Duodenal mucosa (tissue), 2 donors: ENCODE data around the gene CELA3A.
"Not testable (repeated sequence)": the region's sequence is repeated elsewhere in the genome, so short reads cannot be mapped to it uniquely, and the experiment has no call there.

ENCODE experiments used
- H3K27ac ChIP-seq: one replicate; pipeline ENCODE4 v1.7.0; 2013; ENCODE audit warnings: low read depth, low read length
- H3K27me3 ChIP-seq, 2 donors: one replicate each; pipeline ENCODE4 v1.7.0; 2013; ENCODE audit warnings: low read length in 2 of 2, control low read depth in 1 of 2; ENCODE audit not compliant: insufficient read depth in 2 of 2, control insufficient read depth in 1 of 2
- H3K36me3 ChIP-seq, 2 donors: one replicate each; pipeline ENCODE4 v1.7.0; 2013; ENCODE audit warnings: low read length in 2 of 2, control low read depth in 1 of 2; ENCODE audit not compliant: insufficient read depth in 2 of 2, control insufficient read depth in 1 of 2
- H3K4me1 ChIP-seq, 2 donors: one replicate each; pipeline ENCODE4 v1.7.0; 2013; ENCODE audit warnings: low read length in 2 of 2, control low read depth in 1 of 2; ENCODE audit not compliant: insufficient read depth in 2 of 2, control insufficient read depth in 1 of 2
- H3K4me3 ChIP-seq, 2 donors: one replicate each; pipeline ENCODE4 v1.7.0; 2013; ENCODE audit warnings: low read length in 2 of 2, low read depth in 1 of 2
- H3K9ac ChIP-seq, 2 donors: one replicate each; pipeline ENCODE4 v1.7.0; 2013; ENCODE audit warnings: low read length in 2 of 2, low read depth in 1 of 2
- H3K9me3 ChIP-seq, 2 donors: one replicate each; pipeline ENCODE4 v1.7.0; 2013; ENCODE audit warnings: low read length in 2 of 2, control low read depth in 1 of 2; ENCODE audit not compliant: control insufficient read depth in 1 of 2

CELA3A gene

DNA sequence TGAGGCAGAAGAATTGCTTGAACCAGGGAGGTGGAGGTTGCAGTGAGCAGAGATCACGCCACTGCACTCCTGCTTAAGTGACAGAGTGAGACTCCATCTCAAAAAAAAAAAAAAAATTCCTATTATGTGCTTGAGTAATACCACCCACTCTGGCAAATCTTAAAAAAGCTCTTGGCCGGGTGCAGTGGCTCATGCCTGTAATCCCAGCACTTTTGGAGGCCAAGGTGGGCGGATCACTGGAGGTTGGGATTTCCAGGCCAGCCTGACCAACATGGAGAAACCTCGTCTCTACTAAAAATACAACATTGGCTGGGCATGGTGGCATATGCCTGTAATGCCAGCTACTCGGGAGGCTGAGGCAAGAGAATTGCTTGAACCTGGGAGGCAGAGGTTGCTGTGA, 33.4 kb downstream of the CELA3A start:
- not testable (repeated sequence) for H3K36me3 ChIP-seq, H3K9ac ChIP-seq, H3K27me3 ChIP-seq, H3K27ac ChIP-seq, H3K9me3 ChIP-seq, H3K4me3 ChIP-seq
- peaks cover 8 to 12% of the 10 kb centered on the region in 2 donors for H3K4me1 ChIP-seq

DNA sequence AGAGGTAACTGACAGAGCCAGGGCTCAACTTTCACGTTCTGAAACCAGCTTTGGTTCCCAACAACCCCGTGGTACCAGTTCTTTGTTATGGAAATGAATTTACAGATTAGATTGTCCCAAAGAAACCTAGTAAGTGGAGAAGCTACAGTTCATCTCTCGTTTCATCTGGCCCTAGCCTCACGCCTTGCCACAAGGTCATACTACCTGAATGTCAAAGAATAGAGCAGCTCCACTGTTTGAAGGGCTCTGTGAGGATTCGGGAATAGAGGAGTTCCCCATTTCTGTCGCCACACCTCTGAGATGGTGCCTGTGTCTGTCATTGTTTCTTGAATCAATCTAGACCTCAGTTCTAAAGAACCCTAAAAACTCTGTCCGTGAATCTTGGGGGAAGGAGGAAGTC, 36.1 kb downstream of the CELA3A start:
- Histone ChIP-seq H3K27me3 (no peaks in the 10 kb centered on the region), H3K4me1 (peaks cover 12 to 14% of the 10 kb centered on the region in 2 donors), H3K9me3 (no peaks in the 10 kb centered on the region), H3K9ac (no peak overlapping the region), H3K27ac (no peak overlapping the region), H3K4me3 (no peak overlapping the region), H3K36me3 (no peaks in the 10 kb centered on the region)

- no peak overlapping the region for H3K27ac ChIP-seq
- no peaks in the 10 kb centered on the region for H3K27me3 ChIP-seq
- no peaks in the 10 kb centered on the region for H3K9me3 ChIP-seq
- peaks cover 17 to 19% of the 10 kb centered on the region in 2 donors for H3K4me1 ChIP-seq
- H3K36me3 ChIP-seq: no peaks in the 10 kb centered on the region
- H3K4me3 ChIP-seq: no peak overlapping the region
- no peak overlapping the region for H3K9ac ChIP-seq
Measured at GRCh38 chr1:22038036-22038435, 36.6 kb downstream of the CELA3A start.

DNA sequence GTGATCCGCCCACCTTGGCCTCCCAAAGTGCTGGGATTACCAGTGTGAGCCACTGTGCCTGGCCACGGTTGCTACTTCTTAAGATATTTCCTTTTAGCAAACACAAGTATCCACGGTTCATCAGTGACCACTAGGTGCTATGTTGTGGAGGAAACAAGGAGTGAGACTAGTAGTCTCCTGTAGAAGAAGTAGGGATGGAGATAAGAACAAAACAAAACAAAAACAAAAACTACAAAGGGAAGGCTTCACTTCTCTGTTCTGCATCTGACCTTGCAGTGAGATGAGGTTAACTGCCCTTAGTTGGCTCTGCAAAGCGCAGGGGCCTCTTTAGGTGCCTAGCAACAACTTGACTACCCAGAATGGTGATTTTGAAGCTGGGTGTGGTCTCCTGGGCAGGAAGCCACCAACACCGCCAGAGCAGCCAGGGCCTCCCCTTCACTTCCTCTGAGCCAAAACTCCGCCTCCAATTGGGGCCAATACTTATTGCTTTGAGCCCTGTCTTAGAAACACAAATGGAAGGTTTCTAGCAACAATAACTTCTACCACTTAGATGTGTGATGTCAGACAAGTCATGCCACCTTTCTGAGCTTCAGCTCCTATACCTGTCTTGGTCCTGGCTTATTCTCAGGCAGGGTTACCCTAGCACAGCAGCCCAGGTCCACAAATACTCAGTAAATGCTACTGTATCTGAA, 38.3 kb downstream of the CELA3A start:
- Histone ChIP-seq H3K9ac (peak overlapping the region in 1 of 2 donors; percentile 9), H3K36me3 (no peaks in the 10 kb centered on the region), H3K27me3 (no peaks in the 10 kb centered on the region), H3K9me3 (no peaks in the 10 kb centered on the region), H3K4me1 (peaks cover 22 to 24% of the 10 kb centered on the region in 2 donors), H3K27ac (peak overlapping the region; percentile 15), H3K4me3 (peak overlapping the region in 1 of 2 donors; percentile 41)

- no peaks in the 10 kb centered on the region for H3K36me3 ChIP-seq
- no peaks in the 10 kb centered on the region for H3K9me3 ChIP-seq
- H3K27me3 ChIP-seq: no peaks in the 10 kb centered on the region
- peak overlapping the region in 1 of 2 donors; percentile 1 for H3K4me3 ChIP-seq
- no peak overlapping the region for H3K27ac ChIP-seq
- H3K9ac ChIP-seq: peak overlapping the region in 1 of 2 donors; percentile 9
- H3K4me1 ChIP-seq: peaks cover 22 to 24% of the 10 kb centered on the region in 2 donors
Measured at GRCh38 chr1:22040286-22040623, 38.8 kb downstream of the CELA3A start.

- H3K4me1 ChIP-seq: peaks cover 22 to 24% of the 10 kb centered on the region in 2 donors
- no peak overlapping the region for H3K4me3 ChIP-seq
- H3K27me3 ChIP-seq: no peaks in the 10 kb centered on the region
- no peaks in the 10 kb centered on the region for H3K9me3 ChIP-seq
- H3K27ac ChIP-seq: no peak overlapping the region
- no peak overlapping the region for H3K9ac ChIP-seq
- no peaks in the 10 kb centered on the region for H3K36me3 ChIP-seq
Measured at GRCh38 chr1:22041505-22041904, 40.0 kb downstream of the CELA3A start.

DNA sequence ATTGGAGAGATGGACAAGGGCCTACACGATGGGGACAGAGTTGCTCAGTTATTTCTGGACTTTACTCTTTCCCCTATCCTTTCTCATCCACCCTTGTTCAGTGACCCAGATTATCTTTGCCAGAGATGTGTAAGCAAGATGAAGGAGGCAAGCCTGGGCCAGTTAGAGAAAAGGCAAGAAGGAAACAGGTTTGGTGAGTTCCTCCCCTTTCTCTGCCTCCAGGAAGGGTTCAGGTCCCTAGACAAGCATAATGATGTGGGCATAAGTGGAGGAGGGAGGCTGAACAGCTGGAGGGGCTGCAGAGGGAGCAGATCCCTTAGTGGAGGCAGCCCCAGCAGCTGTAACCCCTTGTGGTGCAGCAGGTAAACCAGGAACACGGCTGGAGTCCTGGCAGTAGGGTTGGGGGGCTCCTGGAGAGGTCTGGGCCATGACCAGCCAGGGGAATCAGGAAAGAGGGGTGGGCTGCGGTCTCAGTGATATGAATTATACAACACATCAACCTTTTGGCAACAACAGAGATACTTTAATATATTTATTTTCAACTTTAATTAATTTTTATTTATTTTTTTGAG, 41.8 kb downstream of the CELA3A start:
- Histone ChIP-seq H3K4me1 (peaks cover 19 to 24% of the 10 kb centered on the region in 2 donors), H3K27me3 (no peaks in the 10 kb centered on the region), H3K36me3 (no peaks in the 10 kb centered on the region), H3K4me3 (no peak overlapping the region), H3K9me3 (no peaks in the 10 kb centered on the region), H3K27ac (no peak overlapping the region), H3K9ac (no peak overlapping the region)

DNA sequence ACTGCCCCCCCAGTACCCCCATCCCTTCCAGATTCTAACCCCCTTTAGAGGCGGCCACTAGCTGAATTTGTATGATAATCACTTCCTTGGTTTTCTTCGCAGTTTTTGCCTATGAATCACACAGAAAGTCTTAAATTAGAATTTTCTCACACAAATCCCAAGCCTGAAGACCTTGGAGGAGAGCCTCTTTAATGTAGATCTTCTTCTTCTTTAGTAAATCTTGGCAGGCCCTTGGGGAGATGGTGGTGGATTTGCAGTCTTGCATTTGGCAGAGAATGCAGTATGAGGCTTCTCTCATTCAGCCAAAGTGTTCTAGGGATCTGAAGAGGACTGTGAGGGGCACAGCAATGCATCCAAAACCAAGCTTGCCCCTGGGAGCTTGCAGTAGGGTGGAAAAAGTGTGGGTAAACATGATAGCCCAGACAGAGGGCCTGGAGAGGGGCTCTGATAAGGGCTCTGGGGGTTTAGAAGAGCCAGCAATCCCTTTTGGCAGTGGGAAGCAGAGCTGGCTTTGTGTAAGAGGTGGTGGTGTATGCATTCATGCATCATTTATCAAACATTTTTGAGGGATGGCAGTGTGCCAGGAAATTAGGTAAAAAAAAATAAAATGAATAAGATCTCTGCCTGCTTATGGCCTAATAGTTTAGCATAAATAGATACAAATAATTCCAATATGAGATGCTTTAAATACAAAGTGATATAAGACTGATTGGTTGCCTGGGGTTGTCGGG, 43.4 kb downstream of the CELA3A start:
- Histone ChIP-seq H3K27me3 (no peaks in the 10 kb centered on the region), H3K9ac (no peak overlapping the region), H3K27ac (no peak overlapping the region), H3K4me3 (no peak overlapping the region), H3K9me3 (no peaks in the 10 kb centered on the region), H3K4me1 (peaks cover 13 to 18% of the 10 kb centered on the region in 2 donors), H3K36me3 (no peaks in the 10 kb centered on the region)

DNA sequence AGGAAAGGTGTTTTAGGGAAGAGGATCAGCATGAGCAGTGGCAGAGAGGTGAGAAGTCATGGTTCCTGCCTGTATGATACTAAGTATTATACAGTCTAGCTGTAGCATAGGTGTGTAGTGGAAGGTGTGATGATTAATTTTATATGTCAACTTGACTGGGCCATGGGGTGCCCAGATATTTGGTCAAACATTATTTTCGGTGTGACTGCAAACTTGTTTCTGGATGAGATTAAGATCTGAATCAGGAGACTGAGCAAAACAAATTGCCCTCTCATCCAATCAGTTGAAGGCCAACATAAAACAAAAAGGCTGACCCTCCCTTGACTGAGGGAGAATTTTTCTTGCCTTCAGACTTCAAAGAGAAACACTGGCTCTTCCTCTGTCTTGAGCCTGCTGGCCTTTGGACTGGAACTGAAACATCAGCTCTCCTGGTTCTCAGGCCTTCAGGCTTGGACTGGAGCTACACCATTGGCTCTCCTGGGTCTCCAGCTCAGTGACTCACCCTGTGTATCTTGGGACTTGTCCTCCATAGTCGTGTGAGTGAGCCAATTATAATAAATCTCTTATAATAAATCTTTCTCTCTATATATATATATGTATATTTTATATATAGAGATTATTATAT, 44.3 kb downstream of the CELA3A start:
- H3K9ac ChIP-seq: no peak overlapping the region
- no peak overlapping the region for H3K27ac ChIP-seq
- no peak overlapping the region for H3K4me3 ChIP-seq
- H3K4me1 ChIP-seq: peaks cover 10 to 11% of the 10 kb centered on the region in 2 donors
- H3K9me3 ChIP-seq: no peaks in the 10 kb centered on the region
- H3K36me3 ChIP-seq: no peaks in the 10 kb centered on the region
- H3K27me3 ChIP-seq: no peaks in the 10 kb centered on the region
